Muscle layer of duodenum (tissue), 2 donors: ENCODE measurements around the gene HRG.
"Not testable (repeated sequence)": the region's sequence is repeated elsewhere in the genome, so short reads cannot be mapped to it uniquely, and the experiment has no call there.

ENCODE experiments used
- H3K27ac ChIP-seq: one replicate; pipeline ENCODE4 v1.7.0; 2013; ENCODE audit warnings: mild to moderate bottlenecking, low read length
- H3K27me3 ChIP-seq: one replicate; pipeline ENCODE4 v1.7.0; 2013; ENCODE audit warnings: low read depth, mild to moderate bottlenecking, control low read depth, low read length
- H3K36me3 ChIP-seq, 2 donors: one replicate each; pipeline ENCODE4 v1.7.0; 2013; ENCODE audit warnings: low read length in 2 of 2, control low read depth in 1 of 2, mild to moderate bottlenecking in 1 of 2; ENCODE audit not compliant: insufficient read depth in 2 of 2, control insufficient read depth in 1 of 2
- H3K4me1 ChIP-seq, 2 donors: one replicate each; pipeline ENCODE4 v1.7.0; 2013; ENCODE audit warnings: low read length in 2 of 2, mild to moderate bottlenecking in 2 of 2, control low read depth in 1 of 2, moderate library complexity in 1 of 2; ENCODE audit not compliant: insufficient read depth in 2 of 2, control insufficient read depth in 1 of 2
- H3K4me3 ChIP-seq, 2 donors: one replicate each; pipeline ENCODE4 v1.7.0; 2013; ENCODE audit warnings: low read length in 2 of 2, low read depth in 1 of 2, mild to moderate bottlenecking in 1 of 2
- H3K9me3 ChIP-seq, 2 donors: one replicate each; pipeline ENCODE4 v1.7.0; 2013; ENCODE audit warnings: low read length in 2 of 2, control low read depth in 1 of 2, mild to moderate bottlenecking in 1 of 2; ENCODE audit not compliant: control insufficient read depth in 1 of 2
- donor health status: healthy.

The HRG gene

DNA sequence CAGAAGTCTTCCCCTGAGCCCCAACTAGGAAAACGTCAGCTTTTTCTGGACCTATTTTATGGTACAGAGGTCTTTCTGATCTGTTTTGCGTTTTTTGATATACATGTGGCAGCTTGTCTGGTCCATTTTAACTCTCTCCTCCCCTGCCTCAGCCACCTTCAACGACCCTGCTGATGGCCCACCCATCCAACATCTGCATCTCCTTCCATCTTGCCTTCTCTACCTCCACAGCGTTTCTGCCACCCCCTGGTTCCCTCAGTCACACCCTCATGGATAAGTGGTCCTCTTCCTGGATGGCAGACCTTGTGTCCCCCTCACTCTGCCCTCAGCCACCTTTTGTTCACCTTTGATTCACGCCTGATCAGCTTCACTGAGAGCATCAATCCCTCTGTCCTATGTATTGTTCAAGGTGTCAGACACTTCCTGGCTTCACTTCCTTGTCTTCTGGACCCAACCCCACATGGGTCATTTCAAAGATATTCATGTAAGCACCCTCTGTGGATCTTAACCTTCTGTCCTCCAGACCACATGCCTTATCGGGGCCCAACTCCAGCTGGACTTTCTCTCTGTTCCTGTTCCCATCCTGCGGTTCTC, 39.5 kb upstream of the HRG start:
- H3K4me1 ChIP-seq, result no peaks in the 10 kb centered on the region
- no peaks in the 10 kb centered on the region for H3K27me3 ChIP-seq
- H3K9me3 ChIP-seq, result no peaks in the 10 kb centered on the region
- H3K36me3 ChIP-seq, result no peaks in the 10 kb centered on the region
- no peak overlapping the region for H3K27ac ChIP-seq
- H3K4me3 ChIP-seq, result no peak overlapping the region

DNA sequence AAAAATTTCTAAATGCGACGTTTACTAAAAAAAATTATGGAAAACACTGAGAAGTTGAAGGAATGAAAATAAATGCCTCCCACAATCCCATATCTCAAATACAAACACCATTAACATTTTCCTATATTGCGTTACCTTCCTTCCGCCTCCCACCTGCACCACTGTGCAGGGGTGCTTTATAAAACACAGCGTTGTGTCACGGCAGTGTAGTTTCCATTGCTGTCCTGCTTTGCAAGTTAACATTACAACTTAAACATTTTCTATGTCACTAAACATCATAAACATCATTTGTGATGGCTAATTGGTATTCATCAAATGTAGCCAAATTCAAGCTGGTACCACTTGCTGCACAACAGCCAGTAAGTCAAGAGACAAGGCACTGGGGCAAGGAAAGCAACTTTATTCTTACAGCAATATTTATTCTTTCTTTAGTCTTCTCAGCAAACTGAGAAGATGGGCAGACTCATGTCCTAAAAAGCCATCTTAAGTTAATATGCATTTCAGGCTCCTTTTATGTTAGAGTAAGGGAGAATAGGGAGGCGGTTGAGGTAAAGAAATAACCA, 37.9 kb upstream of the HRG start:
- no peaks in the 10 kb centered on the region for H3K27me3 ChIP-seq
- no peak overlapping the region for H3K27ac ChIP-seq
- no peaks in the 10 kb centered on the region for H3K36me3 ChIP-seq
- H3K4me3 ChIP-seq, result no peak overlapping the region
- no peaks in the 10 kb centered on the region for H3K9me3 ChIP-seq
- H3K4me1 ChIP-seq, result no peaks in the 10 kb centered on the region

DNA sequence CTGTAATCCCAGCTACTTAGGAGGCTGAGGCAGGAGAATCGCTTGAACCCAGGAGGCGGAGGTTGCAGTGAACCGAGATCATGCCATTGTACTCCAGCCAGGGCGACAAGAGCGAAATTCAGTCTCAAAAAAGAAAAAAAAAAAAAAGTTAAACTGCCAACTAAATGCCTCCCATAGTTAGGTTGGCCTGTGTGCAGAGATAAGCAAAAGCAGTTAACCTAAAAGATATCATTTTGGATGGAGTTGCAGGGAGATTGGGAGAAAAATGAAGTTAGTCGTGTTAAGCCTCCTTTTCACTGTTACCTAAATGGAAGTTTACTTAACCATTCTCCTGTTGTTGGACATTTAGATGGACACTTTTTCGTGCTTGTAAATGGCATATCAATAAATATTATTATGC, 37.1 kb upstream of the HRG start:
- H3K4me3 ChIP-seq, result no peak overlapping the region
- H3K4me1 ChIP-seq, result no peaks in the 10 kb centered on the region
- no peaks in the 10 kb centered on the region for H3K9me3 ChIP-seq
- no peak overlapping the region for H3K27ac ChIP-seq
- H3K27me3 ChIP-seq, result no peaks in the 10 kb centered on the region
- H3K36me3 ChIP-seq, result no peaks in the 10 kb centered on the region

DNA sequence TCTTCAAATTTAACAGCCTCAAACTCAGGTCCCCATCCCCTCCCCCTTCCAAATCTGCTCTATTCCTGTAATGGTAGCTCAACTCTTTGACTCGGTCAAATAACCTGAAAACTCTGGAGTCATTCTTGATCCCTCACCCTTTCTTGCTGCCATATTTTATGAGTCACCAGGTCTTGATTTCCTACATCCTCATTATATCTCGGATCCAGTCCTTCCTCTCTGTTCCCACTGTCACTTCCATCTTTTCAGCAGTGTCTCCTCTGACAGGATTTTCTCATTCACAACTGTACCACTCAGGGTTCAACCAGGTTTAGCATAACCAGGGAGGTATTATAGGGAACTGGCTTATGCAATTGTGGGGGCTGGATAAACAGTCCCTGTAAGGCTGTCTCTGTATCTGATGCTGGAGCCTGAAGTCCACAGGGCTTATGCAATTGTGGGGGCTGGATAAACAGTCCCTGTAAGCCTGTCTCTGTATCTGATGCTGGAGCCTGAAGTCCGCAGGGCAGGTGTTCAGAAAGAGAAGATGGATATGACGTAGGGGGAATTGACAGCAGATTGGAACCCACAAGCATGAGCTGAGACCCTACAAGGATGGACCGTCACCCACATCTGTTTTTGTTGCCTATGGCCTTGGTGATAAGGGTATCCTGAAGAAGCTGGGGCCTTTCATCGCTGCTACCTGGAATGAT, 34.7 kb upstream of the HRG start:
- Histone ChIP-seq H3K27me3 (no peaks in the 10 kb centered on the region), H3K9me3 (no peaks in the 10 kb centered on the region), H3K4me1 (no peaks in the 10 kb centered on the region), H3K27ac (no peak overlapping the region), H3K36me3 (no peaks in the 10 kb centered on the region), H3K4me3 (no peak overlapping the region)

DNA sequence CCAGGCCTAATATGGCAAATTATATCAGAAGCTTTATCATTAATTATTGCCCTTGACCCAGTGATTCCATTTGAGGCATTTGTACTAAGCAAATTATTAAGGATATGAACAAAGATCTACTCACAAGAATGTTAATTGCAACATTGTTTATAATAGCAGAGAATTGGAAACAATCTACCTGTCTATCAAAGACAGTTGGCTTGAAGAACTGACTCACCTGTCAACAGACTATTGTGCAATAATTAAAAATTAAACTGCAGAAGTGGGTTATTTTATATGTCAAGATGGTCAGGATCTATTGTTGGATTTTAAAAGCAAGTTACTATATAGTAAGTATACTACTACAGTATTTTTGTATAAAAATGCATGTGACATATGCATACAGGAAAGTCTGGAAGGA, 32.3 kb upstream of the HRG start:
- H3K27ac ChIP-seq, result no peak overlapping the region
- H3K36me3 ChIP-seq, result no peaks in the 10 kb centered on the region
- H3K4me3 ChIP-seq, result no peak overlapping the region
- no peaks in the 10 kb centered on the region for H3K4me1 ChIP-seq
- H3K9me3 ChIP-seq, result no peaks in the 10 kb centered on the region
- no peaks in the 10 kb centered on the region for H3K27me3 ChIP-seq

DNA sequence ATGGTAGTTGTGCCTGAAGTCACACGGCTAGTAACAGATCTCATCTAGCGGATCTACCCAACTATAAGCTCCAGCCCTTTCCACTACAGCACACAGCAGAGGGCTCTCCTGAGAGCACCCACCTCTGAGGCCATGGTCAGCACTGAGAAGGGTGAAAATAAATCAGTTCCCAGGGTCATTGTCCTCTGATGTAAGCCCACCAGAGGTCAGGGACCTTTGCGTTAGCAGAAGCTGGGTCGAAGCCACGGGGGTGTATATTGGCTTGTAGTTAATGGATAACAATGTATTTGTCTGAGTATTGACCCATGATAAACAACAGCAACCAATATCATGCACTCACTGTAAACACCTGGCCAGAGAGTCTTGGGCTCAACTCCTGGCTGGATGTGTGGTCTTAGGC, 31.6 kb upstream of the HRG start:
- not testable (repeated sequence) for H3K9me3 ChIP-seq, H3K27me3 ChIP-seq, H3K4me1 ChIP-seq, H3K4me3 ChIP-seq, H3K27ac ChIP-seq, H3K36me3 ChIP-seq

DNA sequence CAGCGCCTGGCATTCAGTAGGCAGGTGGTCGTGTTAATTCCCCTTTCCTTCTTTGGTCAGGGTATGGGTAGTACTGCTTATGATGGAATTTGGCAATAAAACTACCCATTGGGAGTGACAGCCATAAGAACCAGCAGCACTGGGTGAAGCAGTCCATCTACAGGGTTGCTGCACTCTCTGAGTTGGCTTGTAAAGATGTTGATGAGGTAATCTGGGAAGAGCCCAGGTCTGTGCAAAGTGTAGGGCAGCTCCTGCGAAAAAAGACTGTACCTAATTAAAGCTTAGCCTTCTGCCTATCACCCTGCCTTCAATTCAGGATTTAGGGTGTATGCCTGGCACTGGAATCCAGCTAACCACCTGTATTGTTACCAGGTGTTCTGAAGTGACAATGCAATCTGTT, 30.3 kb upstream of the HRG start:
- H3K27ac ChIP-seq, result no peak overlapping the region
- no peaks in the 10 kb centered on the region for H3K4me1 ChIP-seq
- H3K4me3 ChIP-seq, result no peak overlapping the region
- H3K9me3 ChIP-seq, result no peaks in the 10 kb centered on the region
- H3K36me3 ChIP-seq, result no peaks in the 10 kb centered on the region
- H3K27me3 ChIP-seq, result no peaks in the 10 kb centered on the region

DNA sequence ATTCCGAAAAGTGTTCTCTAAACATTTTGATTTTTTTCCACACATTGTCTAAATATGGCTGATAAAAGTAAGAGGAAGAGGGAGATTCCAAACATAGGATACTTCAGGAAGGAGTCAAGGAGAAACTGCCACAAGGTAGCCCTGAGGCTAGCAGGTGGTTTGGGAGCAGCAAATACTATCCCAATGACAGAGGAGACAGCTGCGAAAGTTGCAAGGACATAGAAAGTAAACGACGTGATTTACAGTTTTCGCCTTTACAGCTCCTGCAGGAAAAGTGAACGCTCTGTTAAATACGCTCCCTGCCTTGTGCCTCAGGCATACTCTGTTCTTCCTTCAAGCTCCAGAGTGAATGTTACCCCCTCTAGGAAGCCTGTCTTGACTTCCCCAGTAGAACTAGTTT, 29.3 kb upstream of the HRG start:
- Histone ChIP-seq H3K27me3 (no peaks in the 10 kb centered on the region), H3K9me3 (no peaks in the 10 kb centered on the region), H3K27ac (no peak overlapping the region), H3K36me3 (no peaks in the 10 kb centered on the region), H3K4me3 (no peak overlapping the region), H3K4me1 (no peaks in the 10 kb centered on the region)

DNA sequence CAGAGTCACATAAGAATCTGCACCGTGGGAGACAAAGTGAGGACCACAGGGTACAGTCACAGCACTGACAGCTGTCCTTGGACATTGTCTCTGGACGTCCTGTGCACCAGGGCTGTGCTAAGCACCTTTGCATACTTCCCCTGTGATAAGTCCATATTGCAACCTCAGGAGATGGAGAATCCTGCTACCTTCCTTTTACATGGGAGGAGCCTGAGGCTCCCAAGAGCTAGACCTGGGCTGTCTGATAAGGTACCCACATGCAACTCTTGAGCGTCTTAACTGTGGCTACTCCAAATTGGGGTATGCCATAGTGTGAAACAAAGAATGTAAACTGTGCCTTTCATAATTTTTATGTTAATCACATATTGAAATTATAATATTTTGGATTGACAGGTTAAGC, 28.1 kb upstream of the HRG start:
- no peaks in the 10 kb centered on the region for H3K9me3 ChIP-seq
- H3K27ac ChIP-seq, result no peak overlapping the region
- H3K36me3 ChIP-seq, result no peaks in the 10 kb centered on the region
- no peaks in the 10 kb centered on the region for H3K4me1 ChIP-seq
- no peak overlapping the region for H3K4me3 ChIP-seq
- H3K27me3 ChIP-seq, result no peaks in the 10 kb centered on the region

DNA sequence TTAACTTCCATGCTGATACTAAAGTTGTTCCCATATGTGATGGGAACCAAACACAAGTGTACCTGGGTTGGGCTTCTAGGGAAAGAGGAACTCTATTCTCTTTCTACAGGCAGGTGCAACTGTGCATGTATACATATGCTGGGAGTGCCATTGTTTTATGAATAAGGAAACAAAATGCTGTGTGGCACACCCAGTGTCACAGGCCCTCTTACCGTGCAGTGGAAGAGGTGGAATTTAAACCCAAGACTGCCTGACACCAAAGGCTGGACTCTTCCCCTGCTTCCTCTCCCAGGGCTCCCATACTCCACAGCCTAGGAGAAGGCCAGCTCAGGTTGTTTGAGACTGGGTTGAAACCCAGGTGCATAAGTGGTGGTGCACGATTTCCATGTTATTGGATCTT, 27.6 kb upstream of the HRG start:
- Histone ChIP-seq H3K9me3 (no peaks in the 10 kb centered on the region), H3K27ac (no peak overlapping the region), H3K36me3 (no peaks in the 10 kb centered on the region), H3K4me3 (no peak overlapping the region), H3K4me1 (no peaks in the 10 kb centered on the region), H3K27me3 (no peaks in the 10 kb centered on the region)

DNA sequence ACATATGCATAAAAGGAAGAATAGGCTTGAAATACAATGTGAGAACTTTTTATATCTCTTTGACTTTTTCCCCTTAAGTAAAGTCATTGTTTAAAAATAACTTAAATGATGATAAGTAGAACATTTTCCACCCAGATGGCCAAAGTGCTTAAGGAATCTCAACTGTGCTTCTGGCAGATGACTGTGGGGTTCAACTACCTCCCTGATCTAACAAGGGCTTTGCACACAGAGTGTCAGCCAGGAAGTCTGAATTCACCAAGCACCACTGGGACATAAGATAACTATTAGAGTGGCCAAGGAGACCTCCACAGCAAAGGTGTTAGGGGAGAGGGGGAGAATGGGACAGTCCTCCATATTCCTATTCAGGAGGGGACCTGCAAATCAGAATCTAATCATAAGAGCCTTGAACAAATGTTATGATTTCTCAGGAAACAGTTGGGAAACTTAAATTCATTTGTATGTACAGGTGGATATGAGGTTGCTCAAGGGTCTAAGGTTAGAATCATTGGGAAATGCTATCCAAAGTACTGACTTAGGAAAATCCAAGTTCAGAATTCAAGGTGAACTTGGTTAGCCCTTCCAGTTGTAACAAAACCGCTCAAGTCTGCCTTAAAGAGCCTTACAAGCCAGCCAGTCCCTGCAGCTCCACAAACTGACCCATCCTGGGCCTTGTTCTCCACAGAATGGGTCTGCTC, 25.9 kb upstream of the HRG start, which contains the start of gene FETUB:
Gene FETUB (plus strand): TSS at position 622 of the 695 bp plus-strand sequence. CDS start 62 bp downstream, at position 684.
- H3K27me3 ChIP-seq, result no peaks in the 10 kb centered on the region
- no peak within 1 kb of the TSS for H3K27ac ChIP-seq
- H3K4me3 ChIP-seq, result no peak within 1 kb of the TSS
- H3K9me3 ChIP-seq, result no peaks in the 10 kb centered on the region
- no peaks in the 10 kb centered on the region for H3K36me3 ChIP-seq
- H3K4me1 ChIP-seq, result no peaks in the 10 kb centered on the region
